ENCODE measurements around the gene KRTAP3-1.

GRCh38 chr17:41010441-41010840, 1.5 kb upstream of the KRTAP3-1 start:
- no peak for TF ChIP-seq EZH2 (IDR thresholded peaks at IDR 0.05)
- TF ChIP-seq POLR2AphosphoS5 (IDR thresholded peaks at IDR 0.05; ENCODE audit: borderline replicate concordance, low read depth, low read length) = no peak

Data from SK-N-MC (cell line).